ENCODE data around the gene HAUS7. TPM values are rescaled to one million over a fixed set of nuclear protein-coding genes. Genes with fewer than 3 reads are reported as not detected.

Gene HAUS7
- total and polyA plus RNA-seq, 2 of the 8 experiments (the other 6 are each of a cell fraction or from before 2014, with no cell fraction given), result 45.4 to 54.0 TPM

DNA sequence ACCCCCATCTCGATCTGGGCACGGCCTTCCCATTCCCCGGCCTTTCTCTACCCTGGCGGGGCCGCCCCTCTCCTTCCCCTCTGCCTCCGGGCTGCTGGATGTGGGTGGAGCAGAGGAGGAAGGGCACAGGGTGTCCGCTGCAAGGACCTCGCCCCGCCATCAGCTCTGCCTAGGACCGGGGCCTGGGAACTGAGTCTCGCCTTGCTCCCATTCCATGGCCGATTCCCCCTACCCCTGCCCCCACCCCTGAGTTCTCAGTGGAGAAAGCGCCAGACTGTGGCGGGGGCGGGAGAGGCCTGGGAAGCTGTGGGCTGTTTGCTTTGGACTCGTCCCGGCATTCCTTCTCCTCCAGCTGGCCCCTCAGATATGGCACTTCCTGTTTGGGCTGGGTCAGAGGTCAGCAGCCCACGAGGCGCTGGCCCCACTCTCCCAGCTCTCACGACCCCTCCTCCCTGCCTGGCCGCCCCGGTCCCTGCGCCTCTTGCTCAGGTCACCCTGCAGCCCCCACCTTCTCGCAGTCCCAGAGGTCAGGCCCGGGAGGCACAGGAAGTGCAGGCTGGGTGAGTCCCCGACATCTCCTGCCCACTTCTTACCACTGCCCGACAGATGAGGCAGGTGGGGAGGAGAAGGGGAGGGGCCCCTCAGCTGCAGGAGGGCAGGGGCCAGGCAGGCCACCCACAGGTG lies 18.0 kb upstream of the HAUS7 start (continued):
- no peak for TF ChIP-seq CHD7 (IDR thresholded peaks at IDR 0.05; ENCODE audit: insufficient replicate concordance, low read length)
- no peak for TF ChIP-seq GABPA (IDR thresholded peaks at IDR 0.05; ENCODE audit: borderline replicate concordance, insufficient read depth, low read length)
- no peak for TF ChIP-seq SAP30 (IDR thresholded peaks at IDR 0.05; ENCODE audit: insufficient read depth, insufficient replicate concordance, low read length)
- TF ChIP-seq EP300 (IDR thresholded peaks at IDR 0.05; ENCODE audit: borderline replicate concordance in 1 of 2, low read depth in 2 of 2, low read length in 2 of 2), result no peak
- TF ChIP-seq RXRA (IDR thresholded peaks at IDR 0.05; ENCODE audit: insufficient read depth, low read depth, low read length), result no peak
- TF ChIP-seq, protein P1, sequence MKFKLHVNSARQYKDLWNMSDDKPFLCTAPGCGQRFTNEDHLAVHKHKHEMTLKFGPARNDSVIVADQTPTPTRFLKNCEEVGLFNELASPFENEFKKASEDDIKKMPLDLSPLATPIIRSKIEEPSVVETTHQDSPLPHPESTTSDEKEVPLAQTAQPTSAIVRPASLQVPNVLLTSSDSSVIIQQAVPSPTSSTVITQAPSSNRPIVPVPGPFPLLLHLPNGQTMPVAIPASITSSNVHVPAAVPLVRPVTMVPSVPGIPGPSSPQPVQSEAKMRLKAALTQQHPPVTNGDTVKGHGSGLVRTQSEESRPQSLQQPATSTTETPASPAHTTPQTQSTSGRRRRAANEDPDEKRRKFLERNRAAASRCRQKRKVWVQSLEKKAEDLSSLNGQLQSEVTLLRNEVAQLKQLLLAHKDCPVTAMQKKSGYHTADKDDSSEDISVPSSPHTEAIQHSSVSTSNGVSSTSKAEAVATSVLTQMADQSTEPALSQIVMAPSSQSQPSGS (IDR thresholded peaks at IDR 0.05; ENCODE audit: low read length), result no peak
- no peak for TF ChIP-seq TAF1 (IDR thresholded peaks at IDR 0.05; ENCODE audit: low read depth, low read length)
- no peak for TF ChIP-seq CEBPB (IDR thresholded peaks at IDR 0.05; ENCODE audit: low read depth, low read length)
